Activated CD4-positive, alpha-beta T cell treated with anti-CD3 and anti-CD28 coated beads, Interleukin-2, amount 10 ng/mL, durations not matched to agents 24 days and 14 days (primary cell): Measurements from ENCODE around the gene ADORA2A. TPM values are rescaled to one million over a fixed set of nuclear protein-coding genes. Genes with fewer than 3 reads are reported as not detected.
A peak's percentile ranks its signal among the peaks of the same experiment; 100 is the strongest.

ENCODE experiments used
- DNase-seq: peaks from one replicate; pipeline ENCODE4 v3.0.0; 2022
- H3K27ac Mint-ChIP-seq: one replicate; pipeline ENCODE4 v1.8.0; 2022; ENCODE audit warnings: mild to moderate bottlenecking, mixed read lengths
- H3K27me3 Mint-ChIP-seq: one replicate; pipeline ENCODE4 v1.8.0; 2022; ENCODE audit warnings: mixed read lengths
- H3K36me3 Mint-ChIP-seq: one replicate; pipeline ENCODE4 v1.8.0; 2022; ENCODE audit warnings: low read depth, mild to moderate bottlenecking, mixed read lengths
- H3K4me1 Mint-ChIP-seq: one replicate; pipeline ENCODE4 v1.8.0; 2021; ENCODE audit warnings: mixed read lengths
- H3K4me3 Mint-ChIP-seq: one replicate; pipeline ENCODE4 v1.8.0; 2022; ENCODE audit warnings: mild to moderate bottlenecking, moderate library complexity, mixed read lengths
- H3K9me3 Mint-ChIP-seq: one replicate; pipeline ENCODE4 v1.8.0; 2021; ENCODE audit warnings: mixed read lengths
- intact Hi-C: fragments of 100-400 bp; cut with micrococcal nuclease; formaldehyde crosslinking; loops from one replicate; pipeline ENCODE4 v1.15.1; 2023
- total RNA-seq: library from RNA; stranded (reverse); gene quantifications from 2 replicates; pipeline ENCODE4 v1.2.3, GENCODE V29; 2022

Gene ADORA2A
- total RNA-seq, result 34.9 and 36.2 TPM in 2 replicates

DNA sequence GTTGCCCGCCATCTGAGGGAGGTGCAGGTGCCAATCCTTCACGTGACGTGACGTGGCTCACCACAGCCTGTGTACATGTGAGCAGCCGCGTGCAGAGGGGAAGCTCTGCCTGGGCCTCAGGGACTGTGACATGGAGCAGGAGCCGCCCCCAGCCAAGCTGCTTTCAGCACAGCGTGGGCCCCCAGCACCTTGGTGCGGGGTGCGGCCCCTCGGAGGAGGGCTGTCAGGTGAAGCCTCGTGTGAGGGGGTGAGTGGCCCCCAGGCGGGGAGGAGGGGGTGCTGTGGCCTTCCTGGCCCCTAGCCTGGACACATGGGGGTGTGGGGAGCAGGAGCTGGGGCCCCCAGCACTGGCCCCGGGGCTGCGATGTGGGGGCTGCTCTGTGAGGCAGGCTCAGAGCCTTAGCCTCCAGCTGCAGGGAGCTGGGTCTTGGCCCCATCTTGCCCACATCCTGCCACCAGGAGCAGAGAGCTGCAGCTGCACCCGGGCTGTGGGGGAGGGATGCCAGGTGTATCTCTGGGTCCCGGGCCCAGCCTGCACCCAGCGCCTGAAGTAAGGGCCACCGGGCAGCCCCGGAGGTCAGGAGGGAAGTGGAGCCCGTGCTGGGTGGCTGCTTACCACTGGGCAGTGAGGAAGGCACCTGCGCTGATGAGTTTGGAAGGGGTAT lies at the start of gene ADORA2A:
Gene ADORA2A (plus strand): TSS at position 100 of the 665 bp plus-strand sequence. CDS start 5,806 bp downstream, outside the sequence.
- Mint-ChIP-seq H3K4me1 (peaks cover 58% of the 10 kb centered on the region), H3K9me3 (no peaks in the 10 kb centered on the region), H3K27me3 (peaks cover under 1% of the 10 kb centered on the region), H3K36me3 (peaks cover 11% of the 10 kb centered on the region), H3K27ac (peak within 1 kb of the TSS; percentile 90), H3K4me3 (peak within 1 kb of the TSS; percentile 86)
- intact Hi-C loops, result loop anchor here (1.0 to 5.0 kb wide), 3 partner anchors 59 to 155 kb away; partner anchors contain the start of genes GUCD1, SNRPD3 and SPECC1L
- DNase-seq, result peak; percentile 93

DNA sequence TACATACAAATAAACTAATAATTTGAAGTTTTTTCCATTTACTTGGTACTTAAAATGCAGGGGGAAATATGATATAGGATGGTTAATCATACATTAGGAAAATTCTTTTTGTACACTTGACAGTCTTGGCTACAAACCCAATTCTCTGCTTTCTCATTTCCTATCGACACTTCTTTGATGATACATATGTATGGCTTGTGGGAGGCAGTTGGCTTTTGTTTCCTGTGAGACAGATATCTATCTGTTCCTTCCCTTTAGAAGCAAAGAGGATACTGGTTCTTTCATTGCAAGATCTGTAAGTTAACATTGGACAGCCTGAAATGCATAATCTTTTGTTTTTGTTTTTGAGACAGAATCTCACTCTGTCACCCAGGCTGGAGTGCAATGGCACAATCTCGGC lies 47.9 kb upstream of the ADORA2A start:
- Mint-ChIP-seq H3K4me3 (peak overlapping the region; percentile 46), H3K27me3 (no peaks in the 10 kb centered on the region), H3K36me3 (peaks cover 34% of the 10 kb centered on the region), H3K27ac (peak overlapping the region; percentile 72), H3K4me1 (peaks cover 24% of the 10 kb centered on the region), H3K9me3 (peaks cover 5% of the 10 kb centered on the region)
- intact Hi-C loops, result no loop called here
- peak; percentile 72 for DNase-seq

DNA sequence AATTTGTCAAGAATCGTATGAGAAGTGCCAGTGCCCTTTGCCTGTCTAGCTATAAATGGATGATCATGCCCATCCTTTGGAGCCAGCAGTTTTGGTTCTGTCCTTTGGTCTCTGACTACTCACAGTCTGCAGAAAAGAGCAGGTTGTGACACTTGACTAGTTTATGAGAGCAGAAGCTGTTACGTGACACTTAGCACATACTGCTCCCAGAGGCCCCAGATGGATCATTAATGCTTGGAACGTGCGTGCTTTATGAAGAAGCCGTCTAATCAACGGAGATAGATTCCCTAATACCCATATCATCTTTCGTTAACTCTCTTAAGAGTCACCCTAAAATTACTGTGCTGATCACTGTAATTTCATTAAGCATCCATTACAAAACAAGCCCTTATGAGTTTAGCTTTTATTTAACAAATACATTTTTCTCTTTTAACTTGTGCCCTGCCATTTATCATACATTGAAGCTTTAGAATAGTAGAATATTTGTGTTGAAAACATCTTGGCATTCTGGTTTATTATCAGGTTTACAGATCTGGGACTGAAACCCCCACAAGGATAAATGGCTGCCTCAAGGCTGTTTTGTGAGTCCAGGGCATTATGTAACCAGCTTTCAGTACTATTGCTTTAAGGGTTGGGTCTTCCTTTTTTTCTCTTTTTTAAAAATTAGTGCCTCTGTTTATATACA lies 47.0 kb upstream of the ADORA2A start:
- Mint-ChIP-seq H3K9me3 (no peaks in the 10 kb centered on the region), H3K27me3 (no peaks in the 10 kb centered on the region), H3K27ac (no peak overlapping the region), H3K4me1 (peaks cover 24% of the 10 kb centered on the region), H3K4me3 (peak overlapping the region; percentile 46), H3K36me3 (peaks cover 27% of the 10 kb centered on the region)
- no peak for DNase-seq
- intact Hi-C loops, result no loop called here

DNA sequence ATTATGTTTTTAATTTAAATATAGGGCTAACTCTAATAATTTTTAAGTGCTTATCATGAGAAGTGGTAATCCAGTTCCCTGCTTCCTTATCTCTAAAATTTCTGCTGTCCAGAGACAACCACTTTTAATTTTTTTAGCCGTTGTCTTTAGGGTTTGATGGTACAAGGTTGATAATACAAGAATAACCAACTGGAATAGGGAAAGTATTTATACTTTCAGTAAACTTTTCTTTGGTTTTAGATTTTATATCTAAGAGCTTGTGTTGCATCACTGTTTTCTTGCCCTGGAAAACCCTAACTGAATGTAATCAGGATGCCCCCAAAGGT lies 46.5 kb upstream of the ADORA2A start:
- H3K9me3 Mint-ChIP-seq, result no peaks in the 10 kb centered on the region

DNA sequence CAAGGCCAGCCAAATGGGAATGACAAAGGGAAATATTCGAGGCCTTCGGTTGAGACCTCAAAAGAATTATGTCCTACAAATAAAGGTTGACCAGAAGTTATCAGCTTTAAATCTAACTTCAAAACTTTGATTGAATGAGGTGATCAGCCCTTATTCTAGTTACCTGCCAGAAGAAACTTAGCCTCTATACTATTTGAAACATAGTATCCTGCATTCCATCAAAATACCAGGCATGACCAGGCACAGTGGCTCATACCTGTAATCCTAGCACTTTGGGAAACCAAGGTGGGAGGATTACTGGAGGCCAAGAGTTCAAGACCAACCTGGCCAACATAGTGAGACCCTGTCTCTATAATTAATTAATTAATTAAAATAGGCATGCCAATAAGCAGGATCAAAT lies 44.3 kb upstream of the ADORA2A start:
- Mint-ChIP-seq H3K4me1 (peaks cover 14% of the 10 kb centered on the region), H3K9me3 (no peaks in the 10 kb centered on the region), H3K4me3 (no peak overlapping the region), H3K36me3 (peaks cover 17% of the 10 kb centered on the region), H3K27ac (no peak overlapping the region), H3K27me3 (no peaks in the 10 kb centered on the region)
- no peak for DNase-seq
- intact Hi-C loops, result no loop called here

More for the DNA sequence above, 46.5 kb upstream of the ADORA2A start:
- no peaks in the 10 kb centered on the region for H3K27me3 Mint-ChIP-seq
- no peak for DNase-seq
- H3K4me1 Mint-ChIP-seq, result peaks cover 24% of the 10 kb centered on the region
- H3K27ac Mint-ChIP-seq, result no peak overlapping the region
- intact Hi-C loops, result no loop called here
- no peak overlapping the region for H3K4me3 Mint-ChIP-seq
- H3K36me3 Mint-ChIP-seq, result peaks cover 25% of the 10 kb centered on the region

DNA sequence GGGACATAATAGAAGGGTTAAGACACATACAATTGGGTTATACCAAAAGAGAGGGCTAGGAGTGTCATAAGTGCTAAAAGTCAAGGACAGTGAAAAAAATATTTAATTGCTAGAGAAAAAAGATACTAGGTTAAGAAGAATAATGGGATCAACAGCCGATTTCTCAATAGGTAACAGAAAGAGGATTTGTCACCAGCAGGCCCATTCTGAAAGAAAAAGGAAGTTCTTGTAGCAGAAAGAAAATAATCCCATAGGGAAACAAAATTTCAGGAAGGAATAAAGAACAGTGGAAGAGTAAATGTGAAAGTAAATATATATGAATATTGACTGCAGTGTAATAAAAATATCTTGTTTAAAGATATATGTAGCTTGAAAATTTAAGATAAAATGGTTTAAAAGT lies 43.3 kb upstream of the ADORA2A start:
- Mint-ChIP-seq H3K9me3 (no peaks in the 10 kb centered on the region), H3K27ac (no peak overlapping the region)

DNA sequence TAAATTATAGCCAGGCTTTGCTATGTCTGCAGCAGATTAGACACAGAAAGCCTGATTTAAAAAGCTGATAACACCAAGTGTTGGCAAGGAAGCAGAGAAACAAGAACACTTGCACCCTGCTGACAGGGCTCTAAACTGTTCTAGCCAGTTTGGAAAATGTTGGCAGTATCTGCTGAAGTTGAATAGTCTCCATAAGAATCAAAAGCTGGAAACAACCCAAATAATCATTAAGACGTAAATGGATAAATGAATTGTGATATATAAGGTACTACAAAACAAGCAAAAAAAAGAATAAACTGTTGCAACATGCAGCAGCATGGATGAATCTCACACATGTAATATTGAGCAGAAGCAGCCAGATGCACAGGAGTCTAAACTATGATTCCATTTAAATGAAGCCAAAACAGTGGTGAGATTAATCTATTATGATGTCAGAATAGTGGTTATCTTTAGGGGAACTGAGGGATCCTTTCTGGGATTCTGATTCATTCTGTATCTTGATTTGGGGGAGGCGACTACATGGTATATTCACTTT lies 40.4 kb upstream of the ADORA2A start:
- H3K27me3 Mint-ChIP-seq, result no peaks in the 10 kb centered on the region
- no peak overlapping the region for H3K27ac Mint-ChIP-seq
- H3K4me1 Mint-ChIP-seq, result peaks cover 14% of the 10 kb centered on the region
- no peak for DNase-seq
- intact Hi-C loops, result no loop called here
- H3K36me3 Mint-ChIP-seq, result peaks cover 18% of the 10 kb centered on the region
- no peaks in the 10 kb centered on the region for H3K9me3 Mint-ChIP-seq
- H3K4me3 Mint-ChIP-seq, result no peak overlapping the region

More for the DNA sequence above, 43.3 kb upstream of the ADORA2A start:
- intact Hi-C loops, result no loop called here
- Mint-ChIP-seq H3K27me3 (no peaks in the 10 kb centered on the region), H3K36me3 (peaks cover 21% of the 10 kb centered on the region), H3K4me1 (peaks cover 14% of the 10 kb centered on the region), H3K4me3 (no peak overlapping the region)
- DNase-seq, result no peak

DNA sequence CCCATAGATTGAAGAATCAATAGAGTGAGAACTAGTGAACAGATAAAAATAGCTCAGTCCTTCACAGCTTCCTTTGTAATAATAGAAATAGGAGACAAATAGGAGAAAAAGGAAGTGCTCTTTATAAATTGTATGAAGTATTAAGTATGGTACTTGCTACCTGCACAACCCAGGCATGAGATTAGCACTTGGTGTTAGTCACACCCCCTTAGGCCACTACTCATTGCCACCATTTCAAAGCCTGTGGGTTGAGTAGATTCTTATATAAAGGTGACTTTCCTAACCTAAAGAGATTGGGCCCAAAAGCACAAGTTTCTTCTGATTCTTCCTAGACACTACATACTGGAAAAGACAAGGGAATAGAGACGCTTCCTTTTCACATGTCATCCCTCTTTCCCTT lies 37.7 kb upstream of the ADORA2A start:
- H3K4me1 Mint-ChIP-seq, result peaks cover 22% of the 10 kb centered on the region
- intact Hi-C loops, result no loop called here
- H3K36me3 Mint-ChIP-seq, result peaks cover 19% of the 10 kb centered on the region

DNA sequence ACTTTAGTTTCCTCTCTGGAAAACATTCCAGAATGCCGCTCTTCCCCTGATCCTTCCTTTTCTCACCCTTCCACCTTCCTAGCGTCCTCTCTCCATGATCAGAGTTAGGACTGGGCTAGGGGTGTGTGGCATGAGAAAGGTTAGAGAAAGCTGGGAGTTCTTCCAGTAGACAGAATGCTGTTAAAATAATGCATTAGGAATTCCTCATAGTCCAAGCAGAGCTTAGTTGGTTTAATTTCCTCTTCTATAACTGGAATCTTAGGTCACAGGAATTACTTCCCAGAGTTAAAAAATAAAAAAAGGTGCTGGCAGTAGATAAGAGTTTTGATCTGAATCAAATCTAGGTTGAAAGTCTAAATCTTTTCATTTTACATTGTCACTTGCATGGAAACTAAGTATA lies 37.2 kb upstream of the ADORA2A start:
- intact Hi-C loops, result no loop called here
- peaks cover 20% of the 10 kb centered on the region for H3K36me3 Mint-ChIP-seq
- H3K27ac Mint-ChIP-seq, result no peak overlapping the region
- H3K9me3 Mint-ChIP-seq, result no peaks in the 10 kb centered on the region
- no peak overlapping the region for H3K4me3 Mint-ChIP-seq
- H3K27me3 Mint-ChIP-seq, result no peaks in the 10 kb centered on the region
- no peak for DNase-seq
- peaks cover 22% of the 10 kb centered on the region for H3K4me1 Mint-ChIP-seq

More for the DNA sequence above, 37.7 kb upstream of the ADORA2A start:
- Mint-ChIP-seq H3K27ac (no peak overlapping the region), H3K27me3 (no peaks in the 10 kb centered on the region), H3K4me3 (no peak overlapping the region), H3K9me3 (no peaks in the 10 kb centered on the region)
- no peak for DNase-seq

DNA sequence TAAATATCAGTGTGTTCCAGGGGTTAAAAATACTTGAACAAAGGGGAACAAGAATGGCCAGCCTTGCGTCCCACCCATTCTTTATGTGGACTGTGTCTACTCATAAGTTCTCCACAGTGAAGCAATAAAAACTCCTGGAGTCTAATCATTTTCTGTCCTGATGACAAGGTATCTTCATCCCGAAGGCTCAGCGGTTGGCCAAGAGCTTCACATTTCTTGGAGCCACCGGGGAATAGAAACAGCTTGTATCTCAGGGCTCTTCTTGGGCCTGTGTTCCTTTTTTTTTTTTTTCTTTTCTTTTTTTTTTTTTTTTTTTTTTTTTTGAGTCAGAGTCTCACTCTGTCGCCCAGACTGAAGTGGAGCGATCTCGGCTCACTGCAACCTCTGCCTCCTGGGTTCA lies 36.8 kb upstream of the ADORA2A start:
- no peaks in the 10 kb centered on the region for H3K27me3 Mint-ChIP-seq
- H3K36me3 Mint-ChIP-seq, result peaks cover 22% of the 10 kb centered on the region
- intact Hi-C loops, result no loop called here
- peaks cover 23% of the 10 kb centered on the region for H3K4me1 Mint-ChIP-seq
- no peak for DNase-seq
- no peaks in the 10 kb centered on the region for H3K9me3 Mint-ChIP-seq
- no peak overlapping the region for H3K27ac Mint-ChIP-seq
- H3K4me3 Mint-ChIP-seq, result no peak overlapping the region

DNA sequence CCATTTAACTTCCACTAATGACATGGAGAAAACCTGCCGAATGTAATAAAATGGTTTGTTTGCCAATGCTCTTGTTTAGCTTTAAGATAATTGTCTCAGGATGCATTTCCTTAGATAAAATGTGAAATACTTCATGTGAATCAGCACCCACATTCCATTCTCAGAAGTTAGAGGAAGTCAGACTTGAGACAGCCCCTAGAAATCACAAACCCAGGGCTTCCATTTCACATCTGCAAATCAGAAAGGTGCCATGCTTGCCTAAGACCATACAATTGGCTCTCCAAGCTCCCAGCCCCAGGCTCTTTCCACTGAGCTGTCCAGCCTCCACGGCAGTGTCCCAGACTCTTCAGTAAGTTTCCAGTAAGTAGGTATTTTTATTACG lies 35.6 kb upstream of the ADORA2A start:
- peak overlapping the region; percentile 34 for H3K4me3 Mint-ChIP-seq
- peaks cover 28% of the 10 kb centered on the region for H3K36me3 Mint-ChIP-seq
- no peak for DNase-seq
- no peaks in the 10 kb centered on the region for H3K9me3 Mint-ChIP-seq
- intact Hi-C loops, result no loop called here
- H3K27me3 Mint-ChIP-seq, result no peaks in the 10 kb centered on the region
- peaks cover 23% of the 10 kb centered on the region for H3K4me1 Mint-ChIP-seq
- no peak overlapping the region for H3K27ac Mint-ChIP-seq

DNA sequence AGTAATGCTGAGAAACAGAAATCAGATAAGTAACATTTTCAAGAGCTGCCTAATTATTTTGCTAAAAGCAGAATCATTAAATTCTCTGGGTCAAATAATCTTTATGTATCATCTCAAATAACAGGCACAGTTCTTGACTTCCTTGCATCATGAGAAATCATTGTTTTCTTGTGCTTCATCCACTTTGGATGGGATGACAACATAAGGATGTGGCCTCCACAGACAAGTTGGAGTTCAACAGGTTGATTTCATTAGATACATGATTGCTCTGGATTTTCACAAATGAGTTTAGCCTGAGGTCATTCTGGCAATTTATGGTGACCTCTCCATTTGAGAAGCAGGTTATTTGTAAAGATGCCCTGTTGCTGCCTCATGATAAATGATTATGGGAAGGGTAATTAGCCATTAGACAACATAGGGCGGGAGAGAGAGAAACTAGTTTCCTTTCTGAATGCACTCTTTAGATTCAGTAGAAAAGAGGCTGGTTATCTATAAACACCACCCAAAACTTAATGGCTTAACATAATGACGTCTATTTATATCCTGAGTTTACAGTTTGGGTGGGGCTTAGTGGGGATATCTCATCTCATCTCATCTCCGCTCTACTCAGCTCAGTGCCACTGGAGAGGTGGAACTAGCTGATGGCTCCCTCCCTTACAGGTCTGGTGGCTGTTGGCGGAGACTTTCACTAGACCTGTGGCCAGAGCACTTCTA lies 35.0 kb upstream of the ADORA2A start:
- H3K4me3 Mint-ChIP-seq, result peak overlapping the region; percentile 34
- no peaks in the 10 kb centered on the region for H3K27me3 Mint-ChIP-seq
- no peak overlapping the region for H3K27ac Mint-ChIP-seq
- H3K9me3 Mint-ChIP-seq, result no peaks in the 10 kb centered on the region
- intact Hi-C loops, result no loop called here
- no peak for DNase-seq
- H3K36me3 Mint-ChIP-seq, result peaks cover 25% of the 10 kb centered on the region
- peaks cover 23% of the 10 kb centered on the region for H3K4me1 Mint-ChIP-seq

DNA sequence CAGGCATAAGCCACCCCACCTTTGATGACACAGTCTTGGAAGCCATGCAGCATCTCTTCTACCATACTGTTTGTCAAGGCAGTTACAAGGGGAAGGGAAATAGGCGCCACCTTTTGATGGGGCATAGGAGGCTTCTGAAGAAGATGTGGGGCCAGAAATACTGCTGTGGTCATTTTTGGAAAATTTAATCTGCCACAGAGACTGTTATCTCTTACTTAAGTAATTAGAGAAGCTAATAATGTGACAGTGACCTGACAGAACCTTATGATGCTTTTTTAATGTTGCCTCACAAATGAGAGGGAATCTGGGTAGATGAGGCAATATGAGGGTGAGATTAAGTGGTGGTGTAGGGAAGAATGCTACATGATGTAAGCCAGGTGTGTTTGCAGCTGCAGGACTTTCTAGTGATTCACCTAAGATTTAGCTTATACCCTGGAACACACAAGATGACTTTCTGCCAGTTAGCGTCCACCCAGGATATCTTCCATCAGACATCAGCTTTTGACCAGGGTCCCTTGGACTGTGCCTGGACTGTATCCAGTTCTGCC lies 34.3 kb upstream of the ADORA2A start:
- peaks cover 29% of the 10 kb centered on the region for H3K36me3 Mint-ChIP-seq
- no peak overlapping the region for H3K27ac Mint-ChIP-seq
- H3K4me3 Mint-ChIP-seq, result no peak overlapping the region
- DNase-seq, result no peak
- no peaks in the 10 kb centered on the region for H3K9me3 Mint-ChIP-seq
- intact Hi-C loops, result no loop called here
- H3K4me1 Mint-ChIP-seq, result peaks cover 29% of the 10 kb centered on the region
- no peaks in the 10 kb centered on the region for H3K27me3 Mint-ChIP-seq

DNA sequence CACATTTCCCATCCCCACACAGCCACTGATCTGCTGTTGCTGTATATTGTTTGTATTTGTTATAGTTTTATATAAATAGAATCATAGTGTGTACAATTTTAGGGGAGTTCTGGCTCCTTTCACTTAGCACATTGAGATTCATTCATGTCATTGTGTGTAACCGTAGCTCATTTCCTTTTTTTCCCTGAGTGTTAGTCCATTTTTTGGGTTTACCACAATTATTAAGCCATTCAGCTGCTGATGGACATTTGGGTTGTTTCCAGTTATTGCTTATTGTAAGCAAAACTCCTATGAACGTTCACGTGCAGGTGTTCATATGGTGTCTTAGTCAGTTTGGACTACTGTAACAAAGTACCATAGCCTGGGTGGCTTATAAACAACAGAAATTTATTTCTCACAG lies 33.6 kb upstream of the ADORA2A start:
- H3K4me1 Mint-ChIP-seq, result peaks cover 35% of the 10 kb centered on the region
- H3K9me3 Mint-ChIP-seq, result no peaks in the 10 kb centered on the region
- no peak for DNase-seq
- H3K4me3 Mint-ChIP-seq, result no peak overlapping the region
- H3K36me3 Mint-ChIP-seq, result peaks cover 31% of the 10 kb centered on the region
- intact Hi-C loops, result no loop called here
- no peaks in the 10 kb centered on the region for H3K27me3 Mint-ChIP-seq
- H3K27ac Mint-ChIP-seq, result no peak overlapping the region
